ENCODE measurements around the gene PALS2. TPM values are rescaled to one million over a fixed set of nuclear protein-coding genes. Genes with fewer than 3 reads are reported as not detected.

The PALS2 gene
- total and polyA plus RNA-seq, 2 of the 13 experiments (the other 11 are each of a cell fraction or from before 2014, with no cell fraction given) = 3.1 to 21.9 TPM

GRCh38 chr7:24574950-24575349 is 1.7 kb downstream of the PALS2 start:
- DNase-seq (ENCODE audit: low spot score) (no peak), FAIRE-seq (no peak), ATAC-seq (no peak)
- Histone ChIP-seq H3K4me2 (ENCODE audit: low read depth, low read length) (peak overlapping the region; percentile 86), H3K27me3 (ENCODE audit: control insufficient read depth in 1 of 2, insufficient read depth in 2 of 2, low read length in 2 of 2) (peaks cover 0 to 20% of the 10 kb centered on the region in 2 experiments; a peak in 4 of 5 replicates), H3K27ac (ENCODE audit: extremely low read length, insufficient read depth, low read length) (no peak overlapping the region), H2AFZ (ENCODE audit: low read length) (no peak overlapping the region), H3K4me3 (replicated peaks in 1 of 3; ENCODE audit: insufficient read depth in 1 of 3, low read depth in 2 of 3, low read length in 3 of 3) (peak overlapping the region; percentile 66 to 85 (median 68); a peak in 5 of 6 replicates), H3K9ac (ENCODE audit: insufficient read depth, low read depth, low read length) (peak overlapping the region; percentile 72; the same call in 1 of the 2 replicates), H4K20me1 (ENCODE audit: insufficient read depth, low read length) (no peaks in the 10 kb centered on the region; the same call in 1 of the 2 replicates), H3K36me3 (replicated peaks in 1 of 2; ENCODE audit: control insufficient read depth in 1 of 2, insufficient read depth in 2 of 2, low read length in 2 of 2) (no peaks in the 10 kb centered on the region), H3K79me2 (ENCODE audit: insufficient read depth, low read length) (peaks cover 31% of the 10 kb centered on the region), H3K9me3 (ENCODE audit: low read length) (no peaks in the 10 kb centered on the region), H3K4me1 (ENCODE audit: insufficient read depth, low read length) (peaks cover 29% of the 10 kb centered on the region)
- TF ChIP-seq MAZ (IDR thresholded peaks at IDR 0.05; ENCODE audit: borderline replicate concordance, low read depth, low read length) (no peak), MAZ (CRISPR knock-in tag; IDR thresholded peaks at IDR 0.05; ENCODE audit: low read depth) (no peak), ZNF234 (CRISPR knock-in tag; conservative IDR thresholded peaks at IDR 0.05) (no peak), POLR2AphosphoS5 (IDR thresholded peaks at IDR 0.05; ENCODE audit: low read depth, low read length) (no peak), CBFB (CRISPR knock-in tag; IDR thresholded peaks at IDR 0.05) (no peak), ELF1 (CRISPR knock-in tag; IDR thresholded peaks at IDR 0.05) (no peak), U2AF1 (optimal IDR thresholded peaks at IDR 0.05; ENCODE audit: low read depth, low read length) (no peak), ELK4 (CRISPR knock-in tag; IDR thresholded peaks at IDR 0.05; ENCODE audit: borderline replicate concordance) (no peak), CEBPB (IDR thresholded peaks at IDR 0.05; ENCODE audit: borderline replicate concordance, low read depth, low read length) (no peak)
- ChIA-PET POLR2A (no interaction called here), CTCF (ENCODE audit: low intra/inter-chr PET ratio, low total read pairs) (interaction anchor here (2.0 kb wide), 1 partner anchor 91 kb away, joined by 4 read pairs; no protein-coding TSS in a partner anchor)
- intact Hi-C loops (cut with micrococcal nuclease; ENCODE audit: unreplicated experiment) = loop anchor here (5.0 kb wide), 1 partner anchor 182 kb away; the partner anchor contains the start of gene GSDME
- BruUV-seq (replicated peaks) = no TSS peak
- WGBS (ENCODE audit: low lambda C conversion rate) = 25% methylated on average over 4 of the region's 4 CpGs
- in situ Hi-C loops (cut with HindIII; ENCODE audit: extremely low pct_ligation_motif_present, low pct_unique_long_range_greater_than_20kb) = no loop called here
